HG02884 (cell line): Measurements from ENCODE around the gene LHB.
A peak's percentile ranks its signal among the peaks of the same experiment; 100 is the strongest.

Experiments
- ATAC-seq: cut with Tn5 transposase; IDR thresholded peaks from one replicate; pipeline ENCODE4 v1.9.1; 2021; ENCODE audit warnings: mild to moderate bottlenecking, moderate library complexity; ENCODE audit not compliant: unreplicated experiment

Gene LHB

GRCh38 chr19:49014123-49014869 lies 2.6 kb downstream of the LHB start:
- ATAC-seq = no peak

- ATAC-seq = no peak
These were observed 5.7 kb downstream of the LHB start for GRCh38 chr19:49011194-49011593.

GRCh38 chr19:49010453-49010852 lies 6.4 kb downstream of the LHB start:
- no peak for ATAC-seq

GRCh38 chr19:49009828-49010227 lies 7.1 kb downstream of the LHB start:
- no peak for ATAC-seq

GRCh38 chr19:49006905-49007304 lies 10.0 kb downstream of the LHB start:
- no peak for ATAC-seq

GRCh38 chr19:49004964-49005614 lies 11.8 kb downstream of the LHB start:
- ATAC-seq = no peak

- ATAC-seq = no peak
These were observed 12.8 kb downstream of the LHB start for GRCh38 chr19:49004133-49004532.

- no peak for ATAC-seq
These were observed 17.2 kb downstream of the LHB start for GRCh38 chr19:48999481-49000325.

- no peak for ATAC-seq
These were observed 18.9 kb downstream of the LHB start for GRCh38 chr19:48997972-48998371.

- no peak for ATAC-seq
These were observed 22.9 kb downstream of the LHB start for GRCh38 chr19:48994035-48994386.

- peak; percentile 81 for ATAC-seq
These were observed 23.5 kb downstream of the LHB start, which contains the start of the genes GYS1 and RUVBL2 for GRCh38 chr19:48993175-48994034. TSS of gene GYS1 (minus strand) at chr19:48993309. CDS start at chr19:48993112, 197 bp downstream. TSS of gene RUVBL2 (plus strand) at chr19:48993887. CDS start at chr19:48993912, 25 bp downstream.

- no peak for ATAC-seq
These were observed 24.2 kb downstream of the LHB start for GRCh38 chr19:48992581-48993174.

- ATAC-seq = no peak
These were observed 24.9 kb downstream of the LHB start for GRCh38 chr19:48991873-48992580.

GRCh38 chr19:48991011-48991609 lies 25.8 kb downstream of the LHB start:
- ATAC-seq = no peak

GRCh38 chr19:48990400-48990799 lies 26.5 kb downstream of the LHB start:
- no peak for ATAC-seq

- no peak for ATAC-seq
These were observed 27.1 kb downstream of the LHB start for GRCh38 chr19:48989701-48990291.

- ATAC-seq = no peak
These were observed 28.0 kb downstream of the LHB start for GRCh38 chr19:48988860-48989259.

- no peak for ATAC-seq
These were observed 28.6 kb downstream of the LHB start for GRCh38 chr19:48988286-48988685.

- ATAC-seq = no peak
These were observed 29.6 kb downstream of the LHB start for GRCh38 chr19:48987323-48987722.
